A673 (cell line): ENCODE data around the gene VAV3.

ENCODE experiments used
- EZH2 ChIP-seq: fragments of 200-600 bp; sonication (generic); IDR thresholded peaks from 2 replicates; pipeline ENCODE4 v1.6.1; 2017; ENCODE audit warnings: borderline replicate concordance, low read depth, mild to moderate bottlenecking, mixed read lengths, antibody characterized with exemption, low read length; ENCODE audit not compliant: poor library complexity, severe bottlenecking
- TF ChIP-seq, protein P1 (sequence below): fragments of 300-800, 200-600 bp; sonication (generic); conservative IDR thresholded peaks from 2 replicates; pipeline ENCODE4 v1.5.1; 2017; ENCODE audit warnings: low read depth, mild to moderate bottlenecking, antibody characterized with exemption, low read length, moderate library complexity, mixed read lengths

DNA sequence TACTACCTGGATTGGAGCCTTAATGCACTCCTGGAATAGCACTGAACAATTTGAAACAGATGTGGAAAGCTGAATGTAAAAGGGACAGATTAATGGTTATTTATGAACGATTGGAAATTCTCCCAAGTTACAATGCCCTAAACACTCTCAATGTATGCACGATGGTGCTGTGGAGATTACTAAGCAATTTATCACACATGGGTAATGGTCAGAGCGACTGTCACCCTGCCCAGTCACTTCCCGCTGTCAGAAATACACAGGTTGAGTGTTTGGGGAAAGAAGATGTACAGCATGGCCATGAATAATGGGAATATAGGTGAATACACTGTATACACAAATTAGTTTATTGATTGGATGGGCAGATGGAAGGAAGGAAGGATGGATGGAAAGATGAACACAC lies 342.4 kb downstream of the VAV3 start:
- TF ChIP-seq, protein P1, sequence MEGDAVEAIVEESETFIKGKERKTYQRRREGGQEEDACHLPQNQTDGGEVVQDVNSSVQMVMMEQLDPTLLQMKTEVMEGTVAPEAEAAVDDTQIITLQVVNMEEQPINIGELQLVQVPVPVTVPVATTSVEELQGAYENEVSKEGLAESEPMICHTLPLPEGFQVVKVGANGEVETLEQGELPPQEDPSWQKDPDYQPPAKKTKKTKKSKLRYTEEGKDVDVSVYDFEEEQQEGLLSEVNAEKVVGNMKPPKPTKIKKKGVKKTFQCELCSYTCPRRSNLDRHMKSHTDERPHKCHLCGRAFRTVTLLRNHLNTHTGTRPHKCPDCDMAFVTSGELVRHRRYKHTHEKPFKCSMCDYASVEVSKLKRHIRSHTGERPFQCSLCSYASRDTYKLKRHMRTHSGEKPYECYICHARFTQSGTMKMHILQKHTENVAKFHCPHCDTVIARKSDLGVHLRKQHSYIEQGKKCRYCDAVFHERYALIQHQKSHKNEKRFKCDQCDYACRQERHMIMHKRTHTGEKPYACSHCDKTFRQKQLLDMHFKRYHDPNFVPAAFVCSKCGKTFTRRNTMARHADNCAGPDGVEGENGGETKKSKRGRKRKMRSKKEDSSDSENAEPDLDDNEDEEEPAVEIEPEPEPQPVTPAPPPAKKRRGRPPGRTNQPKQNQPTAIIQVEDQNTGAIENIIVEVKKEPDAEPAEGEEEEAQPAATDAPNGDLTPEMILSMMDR: no peak
- no peak for TF ChIP-seq EZH2
